Activated T-cell treated with anti-CD3 and anti-CD28 coated beads for 1 hour (primary cell): ENCODE results near the gene NRCAM.
"Not testable (repeated sequence)": the region's sequence is repeated elsewhere in the genome, so short reads cannot be mapped to it uniquely, and the experiment has no call there.

Experiments used
- DNase-seq: peaks from one replicate; pipeline ENCODE4 v3.0.0-alpha.2; 2020; ENCODE audit warnings: low read depth

The NRCAM gene

DNA sequence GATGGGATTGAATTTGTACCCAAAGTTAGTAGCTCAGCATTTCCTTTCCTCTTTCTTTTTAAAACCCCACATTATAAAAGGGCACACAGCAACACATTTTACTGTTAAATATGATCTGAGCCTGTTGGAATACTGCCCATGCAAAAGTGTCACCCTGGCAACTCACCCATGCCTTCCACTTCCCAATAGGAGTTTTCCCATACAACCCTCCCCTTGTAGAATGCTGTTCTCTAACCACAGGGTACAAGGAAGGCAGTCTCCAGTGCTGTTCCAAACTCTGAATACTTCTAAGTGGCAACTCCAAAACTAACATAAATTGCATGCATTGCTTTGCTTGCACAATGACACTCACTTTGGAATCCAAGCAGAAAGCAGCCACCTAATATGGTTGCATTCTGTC is 60.8 kb downstream of the NRCAM start:
- DNase-seq: no peak

DNA sequence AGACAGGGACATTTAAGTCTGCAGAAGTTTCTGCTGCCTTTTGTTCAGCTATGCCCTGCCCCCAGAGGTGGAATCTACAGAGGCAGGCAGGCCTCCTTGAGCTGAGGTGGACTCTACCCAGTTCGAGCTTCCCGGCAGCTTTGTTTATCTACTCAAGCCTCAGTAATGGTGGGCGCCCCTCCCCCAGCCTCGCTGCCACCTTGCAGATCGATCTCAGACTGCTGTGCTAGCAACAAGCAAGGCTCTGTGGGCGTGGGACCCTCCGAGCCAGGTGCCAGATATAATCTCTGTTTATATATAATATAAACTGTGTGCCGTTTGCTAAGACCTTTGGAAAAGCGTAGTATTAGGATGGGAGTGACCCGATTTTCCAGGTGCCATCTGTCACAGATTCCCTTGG is 63.1 kb downstream of the NRCAM start:
- DNase-seq: not testable (repeated sequence)

DNA sequence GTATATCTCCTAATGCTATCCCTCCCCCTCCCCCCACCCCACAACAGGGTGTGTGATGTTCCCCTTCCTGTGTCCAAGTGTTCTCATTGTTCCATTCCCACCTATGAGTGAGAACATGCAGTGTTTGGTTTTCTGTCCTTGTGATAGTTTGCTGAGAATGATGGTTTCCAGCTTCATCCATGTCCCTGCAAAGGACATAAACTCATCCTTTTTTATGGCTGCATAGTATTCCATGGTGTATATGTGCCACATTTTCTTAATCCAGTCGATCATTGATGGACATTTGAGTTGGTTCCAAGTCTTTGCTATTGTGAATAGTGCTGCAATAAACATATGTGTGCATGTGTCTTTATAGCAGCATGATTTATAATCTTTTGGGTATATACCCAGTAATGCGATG is 68.5 kb downstream of the NRCAM start:
- not testable (repeated sequence) for DNase-seq

DNA sequence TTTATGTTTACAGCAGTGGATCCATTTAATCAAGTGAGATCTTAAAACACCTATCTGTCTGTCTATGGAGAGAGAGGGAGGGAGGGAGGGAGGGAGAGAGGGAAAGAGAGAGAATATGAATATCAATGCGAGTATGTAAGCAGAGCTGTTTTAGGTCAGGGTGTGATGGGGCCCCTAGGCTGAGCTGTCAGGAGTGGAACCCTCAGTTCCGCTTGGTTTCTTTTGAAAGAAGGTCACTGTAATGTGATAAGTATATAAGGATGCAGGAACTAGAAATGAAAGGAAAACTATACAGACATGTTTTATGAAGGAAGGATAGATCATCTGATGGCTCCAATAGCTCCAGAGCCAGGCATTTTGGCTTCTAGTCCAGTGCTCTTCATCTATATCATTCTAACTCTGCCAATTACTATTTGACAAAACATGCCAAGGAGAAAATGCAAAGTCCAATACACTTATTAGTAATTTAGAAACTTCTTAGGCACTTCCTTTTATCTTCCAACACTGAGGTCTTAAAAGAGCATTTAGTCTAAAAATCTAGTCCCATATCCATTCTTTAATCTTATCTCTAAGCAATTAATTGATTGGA is 70.3 kb downstream of the NRCAM start:
- no peak for DNase-seq

DNA sequence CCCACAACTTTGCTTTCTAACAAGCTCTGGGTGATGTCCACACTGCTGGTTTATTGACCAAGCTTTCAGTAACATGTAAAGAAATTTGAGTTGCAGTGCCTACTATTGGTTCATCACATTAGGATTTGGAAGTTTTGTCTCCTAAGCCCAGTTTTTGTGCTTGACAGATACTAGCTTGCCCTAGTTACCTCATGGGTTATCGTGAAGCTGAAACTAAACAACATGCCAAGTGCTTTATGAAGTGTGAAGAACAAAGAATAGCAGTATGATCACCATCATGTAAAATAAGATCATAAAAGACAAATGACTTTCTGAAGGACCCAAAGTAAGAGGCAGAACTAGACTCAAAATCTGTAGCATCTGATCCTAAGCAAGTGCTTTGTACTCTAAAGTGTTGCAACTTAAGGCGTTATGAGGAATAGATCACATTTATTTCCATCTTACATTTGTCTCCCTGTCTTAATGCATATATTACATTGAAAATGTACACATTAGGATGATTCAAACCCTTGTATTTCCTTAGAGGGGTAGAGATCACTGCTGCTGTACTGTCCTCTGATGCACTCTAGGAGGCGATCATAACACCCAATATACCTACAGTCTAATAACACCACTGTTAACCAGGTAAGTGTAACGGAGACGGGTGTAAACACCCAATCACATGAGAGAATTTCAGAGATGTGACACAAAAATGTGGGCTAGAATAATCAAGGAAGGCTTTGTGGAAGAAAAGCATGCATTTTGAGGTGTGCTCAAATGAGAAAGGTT is 71.3 kb downstream of the NRCAM start:
- DNase-seq: no peak

DNA sequence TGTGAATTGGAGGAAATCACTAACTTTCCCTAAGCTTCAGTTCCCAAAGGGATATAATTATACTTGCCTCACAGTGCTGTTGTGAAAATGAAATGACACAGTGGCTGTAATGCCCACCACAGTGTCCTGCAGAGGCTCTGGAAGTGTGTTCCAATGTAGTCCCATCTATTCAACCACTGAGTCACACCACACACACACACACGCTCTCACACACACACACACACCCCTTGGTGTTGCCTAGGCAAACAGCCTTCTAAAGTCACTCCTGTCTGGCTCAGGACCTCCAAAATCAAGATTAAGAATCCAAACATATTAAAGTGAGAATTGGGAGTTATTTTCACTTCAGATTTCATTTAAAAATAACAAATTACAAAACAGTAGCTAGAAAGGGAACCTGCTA is 73.3 kb downstream of the NRCAM start:
- DNase-seq: no peak

DNA sequence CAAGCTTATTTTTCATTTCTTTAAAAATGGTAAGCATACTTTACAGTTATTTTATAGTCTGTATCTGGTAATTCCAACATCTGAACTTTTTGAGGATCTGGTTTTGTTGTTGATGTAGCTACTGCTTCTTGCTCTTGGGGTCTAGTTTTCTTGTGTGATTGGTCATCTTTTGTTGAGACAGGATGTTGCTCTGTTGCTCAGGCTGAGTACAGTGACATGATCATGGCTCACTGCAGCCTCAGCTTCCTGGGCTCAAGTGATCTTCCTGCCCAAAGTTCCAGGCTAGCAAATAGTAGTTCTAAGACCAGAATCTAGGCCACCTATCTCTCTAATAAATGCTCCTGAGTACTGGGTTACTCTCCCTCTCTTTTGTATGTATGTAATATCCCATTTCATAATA is 75.7 kb downstream of the NRCAM start:
- no peak for DNase-seq

DNA sequence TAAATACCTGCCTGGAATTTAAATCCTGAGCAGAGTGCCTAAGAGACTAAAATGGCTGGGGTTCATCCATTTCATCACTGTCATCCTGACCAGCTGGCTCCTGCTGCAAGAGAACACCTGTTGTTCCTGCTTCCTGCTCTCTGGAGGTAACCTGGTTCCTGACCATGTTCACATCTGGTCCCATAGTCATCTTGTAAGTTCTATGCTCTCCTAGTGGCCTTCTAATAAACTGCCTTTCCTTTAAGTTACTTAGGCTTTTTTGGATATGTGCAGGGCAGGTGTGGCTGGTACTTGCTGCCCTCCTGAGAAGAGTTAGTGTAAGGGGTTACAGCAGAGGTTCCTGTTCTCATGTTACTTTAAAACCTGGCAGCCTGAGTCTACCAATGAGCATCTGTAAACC is 80.0 kb downstream of the NRCAM start:
- no peak for DNase-seq

DNA sequence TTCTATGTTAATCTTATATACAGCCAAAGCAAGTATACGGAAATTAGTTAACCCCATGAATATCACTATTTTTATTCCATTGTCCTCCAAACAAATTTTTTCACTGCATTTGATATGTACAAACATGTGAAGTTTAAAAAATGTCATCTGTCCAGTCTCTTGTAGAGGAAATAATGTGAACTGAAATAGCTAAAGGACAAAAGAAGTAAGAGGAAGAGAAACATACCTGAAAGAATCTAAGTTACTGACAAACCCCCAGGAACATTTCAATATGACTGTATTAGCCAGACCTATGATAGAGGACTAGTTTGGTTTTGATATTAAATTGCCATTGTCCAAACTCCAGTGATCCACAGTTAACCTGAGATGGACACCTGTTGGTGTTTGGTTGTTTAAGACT is 80.6 kb downstream of the NRCAM start:
- no peak for DNase-seq

DNA sequence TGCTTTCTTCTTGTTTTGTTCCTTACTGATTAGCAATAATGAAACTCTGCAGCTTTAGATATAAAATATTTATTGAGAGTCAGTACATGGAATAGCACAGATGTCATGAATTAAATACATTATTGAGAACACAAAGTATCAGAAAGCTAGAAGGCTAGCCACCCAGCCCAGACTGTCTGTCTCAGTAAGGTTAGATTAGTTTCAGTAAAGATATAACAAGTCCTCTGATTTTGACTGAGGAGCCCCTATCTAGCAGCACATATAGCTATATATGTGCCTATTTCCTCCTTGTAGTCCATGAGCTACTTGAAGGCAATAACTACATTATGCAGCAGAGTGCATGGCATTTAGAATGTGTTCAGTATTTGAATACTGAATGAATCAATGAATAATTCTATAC is 81.3 kb downstream of the NRCAM start:
- no peak for DNase-seq

DNA sequence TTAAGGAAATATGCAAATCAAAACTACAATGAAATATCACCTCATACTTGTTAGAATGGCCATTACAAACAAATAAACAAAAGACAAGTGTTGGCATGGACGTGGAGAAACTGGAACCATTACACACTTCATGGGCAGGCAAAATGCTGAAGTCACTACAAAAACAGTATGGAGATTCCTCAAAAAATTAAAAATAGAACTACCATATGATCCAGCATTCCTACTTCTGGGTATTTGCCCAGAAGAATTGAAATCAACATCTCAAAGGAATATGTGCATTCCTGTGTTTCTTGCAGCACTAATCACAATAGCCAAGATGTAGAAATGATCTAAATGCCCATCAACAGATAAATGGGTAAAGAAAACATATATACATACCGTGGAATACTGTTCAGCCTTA is 83.6 kb downstream of the NRCAM start:
- no peak for DNase-seq

DNA sequence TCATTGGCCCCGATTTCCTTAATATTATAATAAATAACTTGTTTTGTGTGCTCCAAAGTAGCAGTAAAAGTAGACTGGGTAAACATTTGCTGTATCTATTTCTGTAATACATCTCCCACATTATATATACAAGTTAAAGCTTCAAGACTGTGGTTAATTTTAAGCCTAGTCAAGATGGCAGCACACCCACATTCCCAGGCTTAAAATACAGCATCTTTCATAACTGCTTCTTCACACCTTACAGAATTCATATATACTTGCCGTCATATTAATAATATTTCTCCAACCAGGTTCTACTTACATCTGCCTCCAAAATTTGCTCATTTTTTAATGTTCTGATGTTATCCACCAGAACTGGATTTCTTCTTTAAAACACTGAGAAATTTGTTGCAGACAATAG is 85.6 kb downstream of the NRCAM start:
- DNase-seq: no peak

DNA sequence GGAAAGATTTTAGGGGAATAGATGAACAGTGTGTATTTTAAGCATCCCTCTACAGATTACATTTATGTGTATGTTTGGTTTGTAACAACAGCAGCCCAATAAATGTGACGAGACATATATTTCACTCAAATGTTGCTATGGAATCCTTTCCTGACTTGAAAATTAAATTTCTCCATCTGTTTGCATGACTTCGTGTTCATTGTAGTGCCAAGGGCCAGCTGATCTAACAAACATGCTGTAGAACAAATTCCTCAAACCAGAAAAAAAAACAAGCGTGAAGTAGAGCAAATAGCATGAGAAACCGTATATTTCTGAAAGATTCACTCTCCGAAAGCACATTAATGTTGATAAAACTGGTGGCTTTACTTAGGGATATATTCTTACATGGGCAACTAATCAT is 87.8 kb downstream of the NRCAM start:
- no peak for DNase-seq

DNA sequence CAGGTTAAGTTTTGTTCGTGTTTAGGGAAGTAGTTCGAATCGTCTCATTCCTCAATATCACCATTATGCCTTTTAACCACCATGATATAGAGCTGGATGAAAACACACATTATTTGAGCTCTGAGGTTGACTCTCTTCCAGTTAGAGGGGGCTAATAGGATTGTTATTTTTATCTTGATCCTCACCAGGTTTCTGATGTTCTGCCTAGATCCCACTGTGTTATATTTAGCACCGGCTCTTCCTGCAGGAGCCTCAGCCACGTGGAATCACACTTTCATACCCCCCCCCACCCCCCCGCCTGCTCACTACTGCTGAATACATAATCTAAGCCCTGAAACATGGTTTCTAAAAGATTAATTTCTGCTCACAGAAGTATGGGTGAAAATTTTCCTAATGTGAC is 88.3 kb downstream of the NRCAM start:
- no peak for DNase-seq

DNA sequence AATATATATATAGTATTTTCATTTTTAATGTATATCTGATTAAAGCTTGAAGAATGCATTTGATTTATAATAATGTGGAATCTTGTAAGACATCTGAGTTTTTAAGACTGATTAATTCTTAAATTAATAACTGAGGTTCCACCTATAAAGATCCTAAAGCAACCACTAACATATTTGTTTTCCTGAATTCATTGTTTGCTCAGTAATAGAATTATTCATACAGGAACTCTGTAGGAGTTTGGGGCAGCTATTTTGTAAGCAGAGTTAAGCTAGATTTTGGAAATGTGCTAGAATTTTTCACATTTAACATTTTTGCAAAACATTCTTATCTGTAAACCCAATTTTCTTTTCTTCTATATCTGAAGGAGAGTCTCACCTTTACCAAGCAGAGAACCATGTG is 88.9 kb downstream of the NRCAM start:
- DNase-seq: no peak

DNA sequence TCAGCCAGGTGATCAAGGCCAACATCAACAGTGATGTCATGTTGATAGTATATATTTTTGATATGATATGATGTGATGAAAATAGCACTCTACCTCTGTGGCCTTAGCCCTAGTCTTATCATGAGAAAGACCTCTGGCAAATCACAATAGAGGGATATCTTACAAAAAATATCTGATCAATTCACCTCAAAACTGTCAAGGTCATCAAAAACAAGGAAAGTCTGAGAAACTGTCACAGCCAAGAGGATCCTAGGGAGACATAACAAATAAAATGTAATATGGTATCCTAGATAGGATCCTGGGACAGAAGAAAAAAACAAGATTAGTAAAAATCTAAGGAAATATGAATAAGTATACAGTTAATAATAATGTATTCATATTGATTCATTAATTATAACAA is 92.6 kb downstream of the NRCAM start:
- DNase-seq: no peak

DNA sequence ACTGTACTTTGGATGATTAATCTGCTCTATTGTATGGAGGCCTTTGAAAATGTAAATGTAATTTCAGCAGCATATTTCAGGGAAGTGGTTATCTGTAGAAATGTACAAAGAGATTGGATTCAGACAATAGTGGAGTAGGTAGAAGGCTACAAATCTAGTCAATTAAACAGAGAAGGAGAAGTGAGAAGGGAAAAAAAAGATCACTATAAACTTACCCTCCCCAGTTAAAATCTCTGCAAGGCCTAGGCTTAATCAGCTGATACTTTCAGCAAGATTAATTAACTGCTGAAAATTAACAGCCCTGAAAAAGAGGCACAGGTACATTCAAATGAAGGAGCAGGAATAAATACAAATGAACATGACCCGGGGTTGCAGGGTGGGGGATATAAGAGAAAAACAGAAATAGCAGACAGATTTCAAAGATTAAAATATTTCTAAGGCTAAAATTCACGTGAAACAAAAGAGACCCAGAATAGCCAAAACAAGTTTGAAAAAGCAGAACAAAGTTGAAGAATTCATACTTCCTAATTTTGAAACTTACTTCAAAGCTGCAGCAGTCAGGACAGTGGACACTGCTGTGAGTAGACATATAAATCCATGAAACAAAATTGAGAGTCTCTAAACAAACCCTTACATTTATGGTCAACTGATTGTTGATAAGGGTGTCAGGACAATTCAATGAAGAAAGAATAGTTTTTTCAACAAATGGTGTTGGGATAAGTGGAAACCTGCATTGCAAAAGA is 96.0 kb downstream of the NRCAM start:
- DNase-seq: no peak

DNA sequence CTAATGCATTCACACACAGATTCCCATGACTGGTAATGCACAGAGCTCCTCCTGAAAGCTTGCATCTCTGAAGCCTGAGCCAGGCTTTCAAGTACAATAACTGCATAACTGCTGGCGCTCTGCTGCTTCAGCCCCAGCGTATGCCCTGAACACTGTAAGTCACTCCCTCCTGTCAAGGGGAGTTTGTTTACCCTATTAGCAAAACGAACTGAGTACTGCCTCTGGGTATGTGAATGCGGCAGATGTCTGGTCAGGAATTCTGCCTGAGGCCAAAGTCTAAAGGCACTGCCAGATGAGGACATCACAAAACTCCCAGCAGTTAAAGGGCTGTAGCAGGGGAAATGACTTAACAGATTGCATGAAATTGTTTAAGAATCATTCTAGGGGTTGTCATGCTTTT is 97.7 kb downstream of the NRCAM start:
- DNase-seq: no peak

DNA sequence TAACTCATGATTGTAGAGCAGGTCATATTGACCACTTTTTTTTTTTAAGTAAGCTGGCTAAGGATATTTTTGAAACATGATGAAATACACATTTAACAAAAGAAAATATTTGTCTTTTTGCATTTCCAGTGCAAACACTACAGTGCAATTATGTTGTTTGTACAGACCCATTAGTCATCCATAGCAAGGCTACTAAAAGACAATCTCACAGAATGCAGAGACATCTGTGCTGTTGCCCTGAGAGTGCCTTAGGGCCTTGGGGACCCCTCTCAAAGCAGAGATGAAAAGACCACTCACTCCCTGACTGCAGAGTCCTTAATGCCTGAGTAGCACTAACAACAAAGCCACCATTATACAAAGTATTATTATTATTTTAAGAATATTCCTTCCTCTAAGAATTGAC is 104.5 kb downstream of the NRCAM start:
- DNase-seq: no peak

DNA sequence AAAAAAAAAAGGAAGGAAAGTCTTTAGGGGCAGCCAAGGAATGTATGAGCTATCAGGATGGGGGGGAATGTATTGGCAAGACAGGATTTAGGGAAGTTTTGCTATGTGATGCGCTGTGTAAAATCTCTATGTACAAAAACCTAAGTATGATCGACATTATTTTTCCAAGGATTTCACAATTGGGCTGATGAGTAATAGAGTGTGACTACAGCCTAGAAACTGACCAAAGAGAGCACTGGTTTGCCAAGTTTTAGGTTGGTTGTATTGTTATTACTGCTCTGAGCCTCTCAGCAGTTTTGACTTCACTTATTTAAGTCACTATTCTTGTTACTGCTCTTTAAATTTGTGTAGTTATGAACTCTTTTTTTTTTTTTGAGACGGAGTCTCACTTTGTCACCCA is 107.3 kb downstream of the NRCAM start:
- DNase-seq: no peak

DNA sequence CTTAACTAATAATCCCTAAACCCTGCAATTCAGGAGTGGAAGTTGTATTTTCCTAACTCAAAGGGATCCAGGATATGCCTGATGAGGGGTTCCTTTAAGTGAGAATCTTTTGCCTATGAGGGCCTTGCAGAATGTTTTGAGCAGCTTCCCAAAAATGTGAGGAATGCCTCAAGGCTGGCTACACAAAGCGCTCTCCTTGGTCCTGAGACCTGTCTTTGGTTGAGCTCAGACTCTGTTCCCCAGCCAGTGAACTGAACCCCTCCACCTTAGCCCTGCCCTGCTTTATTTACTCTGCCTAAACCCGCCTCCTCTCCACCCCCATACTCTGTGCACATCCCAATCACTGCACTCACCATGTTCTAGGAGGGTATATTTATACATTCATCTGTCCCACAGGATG is 108.6 kb downstream of the NRCAM start:
- DNase-seq: no peak

DNA sequence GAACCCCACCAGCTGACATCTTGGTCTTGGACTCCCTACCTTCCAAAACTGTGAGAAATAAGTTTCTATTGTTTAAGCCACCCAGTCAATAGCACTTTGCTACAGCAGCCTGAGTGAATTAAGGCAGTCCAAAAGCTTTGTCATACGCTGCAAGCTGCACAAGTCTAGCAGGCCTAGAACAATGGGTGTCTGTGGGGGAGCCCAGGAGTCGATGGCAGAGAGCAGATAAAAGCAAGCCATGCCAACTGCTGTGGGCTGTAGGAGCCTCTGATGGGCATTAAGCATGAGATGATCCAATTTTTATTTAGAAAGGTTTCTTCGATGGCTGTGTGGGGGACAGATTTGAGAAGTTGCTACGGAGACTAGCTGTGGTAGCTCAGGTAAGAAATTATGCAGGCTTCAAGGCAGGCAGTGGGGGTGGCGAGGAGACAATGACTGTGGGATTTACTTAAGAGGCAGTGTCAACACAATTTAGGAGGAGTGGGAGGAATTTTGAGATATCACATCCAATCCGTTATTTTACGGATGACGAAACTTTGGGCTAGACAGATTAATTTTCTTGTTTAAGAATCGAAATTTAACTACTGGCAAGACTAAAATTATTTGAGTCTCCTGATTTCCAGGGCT is 110.4 kb downstream of the NRCAM start:
- DNase-seq: no peak

DNA sequence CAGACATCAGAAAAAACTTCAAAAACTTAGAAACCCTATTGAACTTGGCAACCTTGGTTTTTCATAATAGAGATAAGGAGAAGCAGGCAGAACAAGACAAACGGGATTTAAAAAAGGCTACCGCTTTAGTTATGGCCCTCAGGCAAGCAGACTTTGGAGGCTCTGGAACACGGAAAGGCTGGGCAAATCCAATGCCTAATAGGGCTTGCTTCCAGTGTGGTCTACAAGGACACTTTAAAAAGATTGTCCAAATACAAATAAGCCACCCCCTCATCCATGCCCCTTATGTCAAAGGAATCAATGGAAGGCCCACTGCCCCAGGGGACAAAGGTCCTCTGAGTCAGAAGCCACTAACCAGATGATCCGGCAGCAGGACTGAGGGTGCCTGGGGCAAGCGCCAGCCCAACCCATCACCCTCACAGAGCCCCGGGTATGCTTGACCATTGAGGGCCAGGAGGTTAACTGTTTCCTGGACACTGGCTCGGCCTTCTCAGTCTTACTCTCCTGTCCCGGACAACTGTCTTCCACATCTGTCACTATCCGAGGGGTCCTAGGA is 115.3 kb downstream of the NRCAM start:
- DNase-seq: no peak
